ENCODE measurements around the gene SNTB2. TPM values are rescaled to one million over a fixed set of nuclear protein-coding genes. Genes with fewer than 3 reads are reported as not detected.

SNTB2 gene
- total and polyA plus RNA-seq, 2 of the 8 experiments (the other 6 are each of a cell fraction or from before 2014, with no cell fraction given), result 6.0 to 16.1 TPM

- no peak overlapping the region for H2BK12ac ChIP-seq (ENCODE audit: low read depth, low read length)
- H4K8ac ChIP-seq (ENCODE audit: extremely low read depth, insufficient read depth, low read length), result no peak overlapping the region
- no peak overlapping the region for H3K27ac ChIP-seq (ENCODE audit: low read depth, low read length)
- no peak overlapping the region for H2BK20ac ChIP-seq (ENCODE audit: low read length)
- H3K4me3 ChIP-seq (ENCODE audit: extremely low read depth in 1 of 4, insufficient read depth in 2 of 4, low read depth in 3 of 4, low read length in 4 of 4), result no peak overlapping the region
- no peaks in the 10 kb centered on the region for H3K79me1 ChIP-seq (ENCODE audit: low read depth, low read length)
- H3K27me3 ChIP-seq (replicated peaks in 1 of 4; ENCODE audit: control insufficient read depth in 3 of 4, extremely low read depth in 1 of 4, insufficient read depth in 3 of 4, low read length in 3 of 4), result no peaks in the 10 kb centered on the region
- H2BK120ac ChIP-seq (replicated peaks; ENCODE audit: low read depth, low read length), result no peak overlapping the region
- H3K56ac ChIP-seq (replicated peaks; ENCODE audit: insufficient read length, low read depth, low read length), result no peak overlapping the region
- H3K9me3 ChIP-seq (ENCODE audit: insufficient read depth in 2 of 2, low read depth in 1 of 2, low read length in 1 of 2), result no peaks in the 10 kb centered on the region
- H3K9ac ChIP-seq (replicated peaks in 1 of 4; ENCODE audit: extremely low read depth in 1 of 4, low read depth in 3 of 4, low read length in 3 of 4), result no peak overlapping the region
- WGBS, 2 experiments (ENCODE audit: extremely low coverage in 1 of 2, insufficient coverage in 1 of 2, insufficient read length in 1 of 2, insufficient replicate concordance in 2 of 2, low coverage in 1 of 2, low lambda C conversion rate in 2 of 2, missing lambda C conversion rate in 1 of 2), result 90% methylated on average over 1 of the region's 1 CpG; no CpG with 5 or more reads in 1 of the 2 experiments
- CTCF ChIA-PET (ENCODE audit: partially characterized antibody), result interaction anchor here (0.9 to 1.1 kb wide), 3 partner anchors 9 to 342 kb away, joined by 3 to 5 read pairs (median 5); no protein-coding TSS in a partner anchor
- H3K23ac ChIP-seq (ENCODE audit: insufficient read length), result no peak overlapping the region
- no peak overlapping the region for H4K5ac ChIP-seq (ENCODE audit: insufficient read length, low read depth, low read length)
- no peak overlapping the region for H2BK15ac ChIP-seq (ENCODE audit: low read length)
- no peak overlapping the region for H3K4me2 ChIP-seq (ENCODE audit: insufficient read depth in 1 of 2, low read depth in 2 of 2, low read length in 2 of 2)
- H3K36me3 ChIP-seq (ENCODE audit: control insufficient read depth in 2 of 4, insufficient read depth in 4 of 4, low read length in 3 of 4), result peaks cover 0 to 7% (median 3%) of the 10 kb centered on the region in 4 experiments; a peak in 1 of 8 replicates
- H3K4ac ChIP-seq (replicated peaks; ENCODE audit: insufficient read length, low read depth, low read length), result no peak overlapping the region
- no peak for TF ChIP-seq ATF2 (IDR thresholded peaks at IDR 0.05; ENCODE audit: low read length)
- TF ChIP-seq ASH2L (IDR thresholded peaks at IDR 0.05; ENCODE audit: low read length), result no peak
- no peak for TF ChIP-seq POLR2AphosphoS5 (IDR thresholded peaks at IDR 0.05; ENCODE audit: low read depth, low read length)
- no peak for TF ChIP-seq GABPA (IDR thresholded peaks at IDR 0.05; ENCODE audit: borderline replicate concordance, insufficient read depth, low read length)
- TF ChIP-seq TAF1 (IDR thresholded peaks at IDR 0.05; ENCODE audit: low read depth, low read length), result no peak
- no peak for TF ChIP-seq NRF1 (IDR thresholded peaks at IDR 0.05; ENCODE audit: low read depth, low read length)
- no peak for TF ChIP-seq EP300 (IDR thresholded peaks at IDR 0.05; ENCODE audit: borderline replicate concordance in 1 of 2, low read depth in 2 of 2, low read length in 2 of 2)
- TF ChIP-seq BRCA1 (IDR thresholded peaks at IDR 0.05; ENCODE audit: low read depth, low read length), result no peak
- TF ChIP-seq YY1 (IDR thresholded peaks at IDR 0.05; ENCODE audit: low read depth, low read length), result no peak
- TF ChIP-seq CBX8 (IDR thresholded peaks at IDR 0.05; ENCODE audit: borderline replicate concordance, low read depth, low read length), result no peak
- TF ChIP-seq KDM1A (IDR thresholded peaks at IDR 0.05; ENCODE audit: borderline replicate concordance, low read length), result no peak
- TF ChIP-seq NANOG (IDR thresholded peaks at IDR 0.05; ENCODE audit: insufficient read depth, low read depth, low read length, poor library complexity, severe bottlenecking), result no peak
- H3K4me1 ChIP-seq (replicated peaks in 1 of 4; ENCODE audit: control insufficient read depth in 3 of 4, insufficient read depth in 4 of 4, low read length in 3 of 4), result no peaks in the 10 kb centered on the region
- no peak overlapping the region for H2BK5ac ChIP-seq (ENCODE audit: low read depth, low read length)
- no peak overlapping the region for H2AK5ac ChIP-seq (ENCODE audit: low read depth, low read length)
- H4K91ac ChIP-seq (replicated peaks; ENCODE audit: insufficient read length, low read length), result no peak overlapping the region
- H3K23me2 ChIP-seq (ENCODE audit: low read depth, low read length), result no peaks in the 10 kb centered on the region
- H3K79me2 ChIP-seq (ENCODE audit: control insufficient read depth in 1 of 2, insufficient read depth in 2 of 2, low read length in 2 of 2), result no peaks in the 10 kb centered on the region
- no peak for FAIRE-seq
- H2AFZ ChIP-seq (ENCODE audit: low read length), result no peak overlapping the region
- no peak overlapping the region for H3K18ac ChIP-seq (ENCODE audit: extremely low read depth, low read length)
- no peak overlapping the region for H3K14ac ChIP-seq (ENCODE audit: insufficient read length)
- POLR2A ChIA-PET (ENCODE audit: partially characterized antibody), result interaction anchor here (0.8 to 1.4 kb wide), 2 partner anchors 15 to 68 kb away, joined by 4 to 7 read pairs; no protein-coding TSS in a partner anchor
- no peaks in the 10 kb centered on the region for H4K20me1 ChIP-seq (replicated peaks in 1 of 2; ENCODE audit: control insufficient read depth in 1 of 2, insufficient read depth in 2 of 2, low read length in 2 of 2)
- no peak for DNase-seq (ENCODE audit: low read depth in 1 of 2, low spot score in 2 of 2)
These were observed 57.4 kb downstream of the SNTB2 start for GRCh38 chr16:69244336-69244735.
